ENCODE data around the gene TMEM170B. TPM values are rescaled to one million over a fixed set of nuclear protein-coding genes. Genes with fewer than 3 reads are reported as not detected.

Gene TMEM170B, protein sequence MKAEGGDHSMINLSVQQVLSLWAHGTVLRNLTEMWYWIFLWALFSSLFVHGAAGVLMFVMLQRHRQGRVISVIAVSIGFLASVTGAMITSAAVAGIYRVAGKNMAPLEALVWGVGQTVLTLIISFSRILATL
- 1 to 10 TPM; 1.0 to 1.6 TPM for total RNA-seq

DNA sequence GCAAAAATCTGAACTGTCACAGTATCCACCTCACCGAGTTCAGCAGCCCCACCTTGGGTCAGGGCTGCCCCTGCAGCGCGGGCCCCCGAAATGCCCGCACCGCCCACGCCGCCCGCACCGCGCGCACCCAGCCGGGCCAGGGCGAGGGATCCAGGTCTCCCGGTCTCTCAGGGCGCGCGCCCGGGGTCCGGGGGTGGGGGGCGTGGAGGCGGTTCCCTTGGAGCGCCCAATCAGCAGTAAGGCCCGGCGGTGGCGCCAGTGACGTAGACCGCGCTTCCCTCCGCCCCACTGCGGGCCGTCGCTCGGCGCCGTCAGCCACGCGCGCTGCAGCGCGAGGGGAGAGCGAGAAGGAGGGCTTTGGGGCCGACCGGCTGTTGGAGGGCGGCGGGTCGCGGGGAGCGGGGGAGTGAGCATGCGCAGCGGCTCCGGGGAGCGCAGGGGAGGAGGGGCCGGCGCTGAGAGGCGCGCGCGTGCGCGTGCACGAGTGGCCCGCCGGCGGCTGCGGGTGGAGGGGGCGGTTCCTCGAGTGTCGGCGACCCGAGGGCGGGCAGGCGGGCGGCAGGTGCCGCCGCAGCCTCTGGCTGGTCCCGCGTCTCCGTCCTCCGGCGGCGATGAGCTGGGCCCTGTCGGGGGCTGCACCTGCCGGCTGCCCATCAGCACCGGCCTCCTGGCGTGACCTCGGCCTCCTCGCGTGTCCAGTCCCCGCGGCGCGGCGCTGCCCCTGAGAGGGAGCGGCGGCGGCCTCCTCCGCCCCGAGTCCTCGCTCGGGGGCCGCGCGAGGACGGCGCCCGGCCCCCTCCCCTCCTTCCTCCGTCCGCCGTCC, at the start of gene TMEM170B:
Gene TMEM170B, plus strand, starts transcription at position 521 of the 823 bp plus-strand sequence. CDS start 529 bp downstream, outside the sequence.
- Mint-ChIP-seq H3K9me3 (no peaks in the 10 kb centered on the region), H3K4me1 (ENCODE audit: low read depth) (peaks cover 7% of the 10 kb centered on the region), H3K36me3 (ENCODE audit: insufficient read depth in 2 of 2) (peaks cover 0 to 3% of the 10 kb centered on the region in 2 donors), H3K27ac (peak within 1 kb of the TSS; percentile 91), H3K4me3 (peak within 1 kb of the TSS; percentile 90 to 95), H3K27me3 (ENCODE audit: low read depth) (peaks cover 14% of the 10 kb centered on the region)
- ATAC-seq (replicated peaks in 1 of 2): peak; percentile 94 to 96
- peak; percentile 93 for DNase-seq

DNA sequence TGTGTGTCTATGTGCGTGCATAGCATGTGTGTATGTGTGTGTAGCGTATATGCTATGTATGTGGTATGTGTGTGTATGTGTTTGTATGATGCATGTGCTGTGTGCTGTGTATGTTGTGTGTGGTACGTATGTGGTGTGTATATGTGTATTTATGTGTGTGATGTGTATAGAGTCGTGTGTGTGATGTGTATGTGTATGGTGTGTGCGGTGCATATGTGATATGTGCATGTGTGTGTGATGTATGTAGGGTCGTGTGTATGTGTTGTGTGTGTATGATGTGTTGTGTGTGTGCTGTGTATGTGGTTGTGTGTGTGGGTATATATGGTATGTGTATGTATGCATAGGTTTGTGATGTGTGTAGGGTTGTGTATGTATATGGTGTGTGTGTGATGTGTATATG, 46.6 kb upstream of the TMEM170B start:
- Mint-ChIP-seq H3K36me3 (ENCODE audit: insufficient read depth in 2 of 2) (no peaks in the 10 kb centered on the region), H3K27me3 (ENCODE audit: low read depth) (no peaks in the 10 kb centered on the region), H3K4me3 (no peak overlapping the region), H3K27ac (no peak overlapping the region), H3K4me1 (ENCODE audit: low read depth) (no peaks in the 10 kb centered on the region), H3K9me3 (no peaks in the 10 kb centered on the region)
- ATAC-seq (replicated peaks in 1 of 2) (no peak), DNase-seq (no peak)

DNA sequence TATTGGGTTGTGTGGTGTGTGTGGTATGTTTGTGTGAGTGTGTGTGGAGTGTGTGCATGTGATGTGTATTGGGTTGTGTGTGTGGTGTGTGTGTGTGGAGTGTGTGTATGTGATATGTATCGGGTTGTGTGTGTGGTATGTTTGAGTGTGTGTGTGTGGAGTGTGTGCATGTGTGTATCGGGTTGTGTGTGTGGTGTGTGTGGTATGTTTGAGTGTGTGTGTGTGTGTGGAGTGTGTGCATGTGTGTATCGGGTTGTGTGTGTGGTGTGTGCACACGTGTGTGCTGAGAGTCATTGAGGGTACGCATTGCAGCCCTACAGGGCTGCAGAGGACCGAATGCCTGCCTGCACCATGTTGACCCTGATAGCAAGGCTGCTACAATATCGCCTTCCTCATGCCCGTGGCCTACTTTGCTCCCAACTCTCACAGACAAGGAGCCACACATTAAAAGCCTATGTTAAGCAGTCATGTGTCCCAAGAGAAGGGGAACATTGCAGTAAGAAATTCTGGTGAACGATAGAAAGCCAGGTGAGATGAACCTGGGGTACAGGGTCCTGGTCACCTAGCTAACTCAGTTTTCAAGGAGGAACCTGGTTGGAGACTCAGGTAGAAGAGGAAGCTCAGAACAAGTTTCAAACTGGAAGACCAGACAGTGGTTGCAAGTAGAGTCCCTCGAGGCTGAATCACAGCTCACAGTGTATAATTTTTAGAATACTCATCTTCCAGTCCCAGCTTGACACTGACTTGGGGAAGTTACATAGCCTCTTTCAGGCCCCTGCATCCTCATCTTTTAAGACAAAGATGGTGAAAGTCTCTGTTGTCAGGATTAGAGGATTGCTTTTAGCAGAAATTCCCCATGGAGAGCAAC, 45.7 kb upstream of the TMEM170B start:
- H3K4me1 Mint-ChIP-seq (ENCODE audit: low read depth): no peaks in the 10 kb centered on the region
- H3K27me3 Mint-ChIP-seq (ENCODE audit: low read depth): no peaks in the 10 kb centered on the region
- H3K27ac Mint-ChIP-seq: no peak overlapping the region
- H3K36me3 Mint-ChIP-seq (ENCODE audit: insufficient read depth in 2 of 2): no peaks in the 10 kb centered on the region
- H3K9me3 Mint-ChIP-seq: no peaks in the 10 kb centered on the region
- ATAC-seq (replicated peaks in 1 of 2): no peak
- DNase-seq: no peak
- H3K4me3 Mint-ChIP-seq: no peak overlapping the region

DNA sequence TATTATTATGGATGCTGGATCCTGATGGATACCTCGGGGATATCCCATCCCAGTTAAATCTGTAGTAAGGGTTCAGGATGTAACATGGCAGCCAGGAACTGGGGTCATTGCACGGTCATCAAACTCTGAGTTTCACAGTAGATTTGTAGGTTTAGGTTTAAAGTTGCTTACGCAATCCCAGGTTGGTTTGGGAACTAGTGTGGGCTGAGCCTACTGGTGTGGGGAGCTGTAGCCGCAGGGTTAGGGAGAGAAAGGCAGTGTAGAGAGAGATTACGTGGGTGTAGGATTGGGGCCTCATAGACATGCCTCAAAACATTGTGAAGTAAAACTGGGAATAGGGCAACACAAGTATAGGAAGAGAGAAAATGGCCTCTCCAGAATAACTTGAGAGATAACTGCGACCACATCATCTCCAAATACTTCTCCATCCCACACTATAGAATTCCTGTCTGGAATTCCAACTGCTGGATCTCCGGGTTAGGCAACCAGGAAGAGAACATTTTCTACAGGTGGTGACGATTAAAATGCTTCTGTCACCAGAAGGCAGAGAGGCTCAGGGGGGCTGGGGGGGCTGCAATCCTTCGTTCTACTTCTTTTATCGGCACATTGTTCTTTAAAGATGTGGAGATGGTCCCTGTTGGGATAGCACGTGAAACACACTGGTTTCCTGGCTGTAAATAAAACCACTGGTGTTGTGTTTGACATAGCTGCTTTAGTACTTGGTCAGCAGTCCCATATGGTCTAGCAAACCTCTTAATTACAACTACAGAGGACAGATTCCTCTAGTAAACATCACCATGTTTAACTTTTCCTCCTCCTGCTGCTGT, 44.9 kb upstream of the TMEM170B start:
- ATAC-seq (replicated peaks in 1 of 2) (no peak), DNase-seq (no peak)
- Mint-ChIP-seq H3K27me3 (ENCODE audit: low read depth) (no peaks in the 10 kb centered on the region), H3K27ac (no peak overlapping the region), H3K9me3 (no peaks in the 10 kb centered on the region), H3K36me3 (ENCODE audit: insufficient read depth in 2 of 2) (no peaks in the 10 kb centered on the region), H3K4me3 (no peak overlapping the region), H3K4me1 (ENCODE audit: low read depth) (no peaks in the 10 kb centered on the region)

DNA sequence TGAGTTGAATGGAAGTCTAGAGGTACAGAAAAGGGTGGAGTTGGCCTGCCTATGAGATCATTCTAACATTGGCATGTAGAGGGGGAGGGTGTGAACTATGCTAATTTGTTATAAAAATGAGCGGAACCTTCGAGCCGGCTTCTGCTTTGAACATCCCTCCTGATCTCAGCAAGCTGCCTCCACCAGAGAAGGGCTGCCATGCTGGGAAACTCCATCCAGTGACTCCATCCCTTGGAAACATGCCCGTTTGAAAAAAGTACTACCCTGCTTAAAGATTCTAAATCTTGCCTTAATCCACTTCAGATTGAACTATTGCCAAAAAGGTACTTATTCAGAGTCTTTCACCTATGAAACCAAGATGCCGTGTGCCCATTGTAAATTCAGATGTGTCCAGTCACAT, 43.6 kb upstream of the TMEM170B start:
- H3K27ac Mint-ChIP-seq: no peak overlapping the region

DNA sequence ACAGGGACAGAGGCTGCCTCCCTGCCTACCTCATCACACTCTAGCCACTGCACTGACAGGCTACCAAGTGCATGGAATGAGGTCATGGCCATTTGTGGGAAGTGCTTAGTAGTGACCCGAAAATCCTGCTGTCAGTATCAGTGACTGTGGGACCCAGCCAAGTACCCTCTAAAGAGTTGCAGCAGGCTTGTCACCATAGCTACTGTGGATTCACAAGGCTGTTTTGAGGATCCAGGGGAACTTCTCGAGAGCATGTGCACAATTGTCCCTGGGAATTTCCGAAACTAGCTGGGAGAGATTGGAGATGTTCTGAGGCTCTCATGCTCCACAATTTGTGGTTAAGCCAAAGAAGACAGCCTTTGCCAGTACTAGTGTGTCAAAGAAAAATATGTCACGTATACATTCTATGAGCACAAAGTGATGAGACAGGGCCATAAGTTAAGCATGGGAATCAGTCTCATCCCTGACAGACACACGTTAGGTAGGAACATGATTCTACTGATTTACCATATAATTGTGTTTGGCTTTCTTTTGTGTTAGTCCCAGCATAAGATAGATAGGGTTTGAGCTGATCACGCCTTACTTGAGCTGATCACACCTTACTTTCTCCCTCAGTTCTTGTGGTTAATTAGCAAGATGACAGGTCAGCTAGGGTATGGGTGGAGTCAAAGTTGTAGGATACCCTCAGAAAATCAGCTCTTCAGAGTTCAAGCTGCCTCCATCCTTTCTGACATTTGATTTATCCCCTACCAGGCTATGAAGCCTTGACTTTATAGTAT, 42.6 kb upstream of the TMEM170B start:
- peak in 1 of 2 donors; percentile 14 for ATAC-seq (replicated peaks in 1 of 2)
- no peak for DNase-seq
- H3K27me3 Mint-ChIP-seq (ENCODE audit: low read depth): no peaks in the 10 kb centered on the region
- H3K9me3 Mint-ChIP-seq: no peaks in the 10 kb centered on the region
- no peak overlapping the region for H3K4me3 Mint-ChIP-seq
- H3K36me3 Mint-ChIP-seq (ENCODE audit: insufficient read depth in 2 of 2): no peaks in the 10 kb centered on the region
- H3K4me1 Mint-ChIP-seq (ENCODE audit: low read depth): no peaks in the 10 kb centered on the region
- H3K27ac Mint-ChIP-seq: no peak overlapping the region

More for the DNA sequence above, 43.6 kb upstream of the TMEM170B start:
- ATAC-seq (replicated peaks in 1 of 2) (no peak), DNase-seq (no peak)
- Mint-ChIP-seq H3K9me3 (no peaks in the 10 kb centered on the region), H3K4me1 (ENCODE audit: low read depth) (no peaks in the 10 kb centered on the region), H3K36me3 (ENCODE audit: insufficient read depth in 2 of 2) (no peaks in the 10 kb centered on the region), H3K27me3 (ENCODE audit: low read depth) (no peaks in the 10 kb centered on the region), H3K4me3 (no peak overlapping the region)

DNA sequence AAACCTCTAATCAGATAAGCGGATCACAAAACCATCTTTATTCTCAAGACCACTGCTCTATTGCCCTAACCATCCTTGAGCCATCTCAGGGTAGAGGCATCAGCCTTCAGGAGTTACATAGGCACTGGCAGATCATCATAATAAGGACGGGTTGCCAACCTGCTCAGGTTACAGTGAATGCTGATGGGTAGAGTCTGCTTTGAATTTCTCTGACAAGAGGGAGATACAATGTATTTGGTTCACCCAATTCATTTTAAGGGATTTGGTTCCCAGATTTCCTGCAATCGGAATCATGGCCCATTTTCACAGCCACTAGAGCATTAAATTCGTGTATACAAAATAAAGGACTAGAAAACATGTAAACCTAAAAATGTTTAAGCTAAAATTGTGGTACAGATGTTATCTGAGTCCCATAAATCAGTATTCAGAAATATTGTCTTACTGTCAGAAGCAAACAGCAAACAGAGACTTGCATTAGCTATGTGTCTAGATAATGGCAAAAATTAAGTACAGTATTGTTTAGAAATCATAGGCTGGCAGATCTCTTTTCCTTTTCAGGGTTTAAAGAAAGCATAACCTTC, 41.9 kb upstream of the TMEM170B start:
- Mint-ChIP-seq H3K9me3 (no peaks in the 10 kb centered on the region), H3K27ac (no peak overlapping the region), H3K27me3 (ENCODE audit: low read depth) (no peaks in the 10 kb centered on the region), H3K4me3 (no peak overlapping the region), H3K4me1 (ENCODE audit: low read depth) (no peaks in the 10 kb centered on the region), H3K36me3 (ENCODE audit: insufficient read depth in 2 of 2) (no peaks in the 10 kb centered on the region)
- DNase-seq (no peak), ATAC-seq (replicated peaks in 1 of 2) (peak in 1 of 2 donors; percentile 8)

DNA sequence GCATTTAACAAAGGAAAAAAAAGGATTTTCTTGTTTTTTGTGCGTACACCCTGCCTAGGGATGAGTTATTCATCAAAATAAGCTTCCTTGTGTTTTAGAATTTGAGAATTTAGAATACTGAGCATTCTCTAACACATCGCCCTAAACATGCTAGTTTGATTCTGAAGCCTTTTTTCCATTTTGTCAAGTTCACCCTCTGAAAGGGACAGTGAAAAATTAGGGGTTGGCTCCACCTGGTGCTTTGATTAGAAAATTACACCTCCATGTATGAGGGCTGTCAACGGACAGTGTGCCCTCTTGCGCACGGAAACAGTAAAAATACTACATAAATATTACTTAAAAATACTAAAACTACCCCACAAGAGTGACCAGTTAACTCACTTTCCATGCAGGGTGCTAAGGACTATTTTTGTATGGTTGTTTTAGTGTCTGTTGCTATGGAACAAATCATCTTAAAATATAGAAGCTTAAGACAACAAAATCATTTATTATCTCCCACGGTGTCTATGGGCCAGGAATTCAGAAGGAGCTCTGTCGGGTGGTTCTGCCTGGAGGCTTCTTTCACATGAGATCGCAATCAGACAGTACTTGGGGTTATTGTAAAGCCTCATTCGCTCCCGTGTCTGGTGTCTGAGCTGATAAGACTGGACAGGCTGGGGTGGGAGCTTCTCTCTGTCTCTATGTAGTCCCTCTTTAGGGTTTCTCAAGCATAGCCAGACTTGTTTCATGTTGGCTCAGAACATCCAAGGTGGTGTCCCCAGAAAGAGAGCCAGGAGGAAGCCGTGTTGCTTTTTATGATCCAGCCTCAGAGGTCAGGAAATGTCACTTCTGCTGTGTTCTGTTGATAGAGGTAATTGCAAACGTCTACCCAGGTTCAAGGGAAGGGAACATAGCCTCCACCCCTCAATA, 41.1 kb upstream of the TMEM170B start:
- H3K4me1 Mint-ChIP-seq (ENCODE audit: low read depth): no peaks in the 10 kb centered on the region
- H3K27ac Mint-ChIP-seq: no peak overlapping the region
- DNase-seq (peak; percentile 74 to 79), ATAC-seq (replicated peaks in 1 of 2) (peak; percentile 95)
- H3K4me3 Mint-ChIP-seq: no peak overlapping the region
- H3K36me3 Mint-ChIP-seq (ENCODE audit: insufficient read depth in 2 of 2): no peaks in the 10 kb centered on the region
- H3K9me3 Mint-ChIP-seq: no peaks in the 10 kb centered on the region
- H3K27me3 Mint-ChIP-seq (ENCODE audit: low read depth): no peaks in the 10 kb centered on the region

DNA sequence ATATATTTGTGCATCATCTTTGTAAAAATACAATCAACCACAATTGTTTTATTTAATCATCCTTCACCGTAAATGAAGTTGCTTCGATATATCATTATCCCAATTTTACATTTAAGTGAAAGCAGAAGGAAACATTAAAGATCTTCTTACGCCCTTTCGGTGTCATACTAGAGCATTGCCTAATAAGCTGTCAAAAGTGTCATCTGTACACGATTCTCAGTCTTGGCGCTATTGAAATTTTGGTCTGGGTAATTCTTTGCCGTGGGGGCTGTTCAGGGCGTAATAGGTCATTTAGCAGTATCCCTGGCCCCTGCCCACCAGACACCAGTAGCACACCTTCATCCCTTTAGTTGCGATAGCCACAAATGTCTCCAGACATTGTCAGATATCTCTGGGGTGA, 40.4 kb upstream of the TMEM170B start:
- Mint-ChIP-seq H3K27me3 (ENCODE audit: low read depth) (no peaks in the 10 kb centered on the region), H3K36me3 (ENCODE audit: insufficient read depth in 2 of 2) (no peaks in the 10 kb centered on the region), H3K4me3 (no peak overlapping the region), H3K27ac (no peak overlapping the region), H3K9me3 (no peaks in the 10 kb centered on the region), H3K4me1 (ENCODE audit: low read depth) (no peaks in the 10 kb centered on the region)
- ATAC-seq (replicated peaks in 1 of 2) (no peak), DNase-seq (no peak)

DNA sequence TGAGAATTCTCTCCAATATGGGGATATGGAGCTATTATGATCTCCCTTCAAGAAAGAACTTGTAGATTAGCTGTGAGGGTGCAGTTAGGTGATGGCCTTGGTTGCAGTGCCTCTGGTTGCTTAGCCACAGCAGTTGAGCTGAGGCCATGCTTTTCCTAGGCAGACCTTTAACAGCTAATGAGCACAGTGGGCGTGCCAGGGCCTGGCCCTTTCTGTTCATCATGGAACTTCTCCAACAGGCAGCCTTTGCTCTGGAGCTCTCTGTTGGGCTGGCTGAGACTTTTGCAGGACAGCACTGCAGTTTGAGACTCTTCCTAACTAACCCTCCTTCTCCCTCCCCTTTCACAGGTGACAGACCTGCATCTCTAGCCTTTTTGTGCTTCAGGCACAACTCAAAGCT, 39.7 kb upstream of the TMEM170B start:
- no peaks in the 10 kb centered on the region for H3K27me3 Mint-ChIP-seq (ENCODE audit: low read depth)
- DNase-seq: no peak
- ATAC-seq (replicated peaks in 1 of 2): no peak
- H3K4me3 Mint-ChIP-seq: no peak overlapping the region
- H3K27ac Mint-ChIP-seq: no peak overlapping the region
- H3K4me1 Mint-ChIP-seq (ENCODE audit: low read depth): no peaks in the 10 kb centered on the region
- no peaks in the 10 kb centered on the region for H3K9me3 Mint-ChIP-seq
- no peaks in the 10 kb centered on the region for H3K36me3 Mint-ChIP-seq (ENCODE audit: insufficient read depth in 2 of 2)

DNA sequence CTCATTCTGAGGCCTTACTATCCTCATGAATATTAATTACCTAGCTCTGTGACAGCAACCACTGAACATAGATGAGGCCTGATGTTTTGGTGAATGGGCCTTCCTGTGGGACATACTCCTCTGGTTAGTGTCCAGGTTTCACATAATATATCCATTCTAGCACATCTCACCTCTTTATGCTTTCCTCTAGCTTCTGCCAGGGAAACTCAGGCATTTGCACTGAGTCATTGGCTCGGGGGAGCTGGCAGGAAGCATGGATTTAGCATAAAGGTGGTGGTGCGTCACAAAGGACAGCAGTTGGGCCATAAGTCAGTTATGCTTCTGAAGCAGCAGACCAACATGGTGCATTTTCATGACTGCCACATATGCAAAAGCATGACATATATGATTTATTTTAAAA, 37.5 kb upstream of the TMEM170B start:
- DNase-seq (no peak), ATAC-seq (replicated peaks in 1 of 2) (no peak)
- Mint-ChIP-seq H3K4me3 (no peak overlapping the region), H3K27ac (no peak overlapping the region), H3K27me3 (ENCODE audit: low read depth) (peaks cover 2% of the 10 kb centered on the region), H3K36me3 (ENCODE audit: insufficient read depth in 2 of 2) (no peaks in the 10 kb centered on the region), H3K9me3 (no peaks in the 10 kb centered on the region), H3K4me1 (ENCODE audit: low read depth) (no peaks in the 10 kb centered on the region)
